Nephron progenitor cell (in vitro differentiated cells): ENCODE results near the gene NR3C1.
"Not testable (repeated sequence)": the region's sequence is repeated elsewhere in the genome, so short reads cannot be mapped to it uniquely, and the experiment has no call there.

Experiments used
- DNase-seq: peaks from one replicate; pipeline ENCODE4 v3.0.0; 2021
- H3K27ac Mint-ChIP-seq: 2 replicates; pipeline ENCODE4 v1.8.0; 2021; ENCODE audit warnings: mild to moderate bottlenecking, moderate library complexity, mixed read lengths
- H3K27me3 Mint-ChIP-seq: 2 replicates; pipeline ENCODE4 v1.8.0; 2021; ENCODE audit warnings: mild to moderate bottlenecking, low read depth, mixed read lengths; ENCODE audit not compliant: poor library complexity
- H3K36me3 Mint-ChIP-seq: 2 replicates; pipeline ENCODE4 v1.8.0; 2021; ENCODE audit warnings: low read depth, mixed read lengths
- H3K4me1 Mint-ChIP-seq: 2 replicates; pipeline ENCODE4 v1.8.0; 2021; ENCODE audit warnings: mixed read lengths
- H3K4me3 Mint-ChIP-seq: 2 replicates; pipeline ENCODE4 v1.8.0; 2021; ENCODE audit warnings: mild to moderate bottlenecking, moderate library complexity, mixed read lengths
- H3K9me3 Mint-ChIP-seq: 2 replicates; pipeline ENCODE4 v1.8.0; 2021; ENCODE audit warnings: mild to moderate bottlenecking, moderate library complexity, mixed read lengths
- TF ChIP-seq, protein P1 (sequence below): fragments of 200-600 bp; sonication (generic); IDR thresholded peaks from 2 replicates; pipeline ENCODE4 v1.5.0; 2021; ENCODE audit warnings: antibody characterized with exemption

The NR3C1 gene

DNA sequence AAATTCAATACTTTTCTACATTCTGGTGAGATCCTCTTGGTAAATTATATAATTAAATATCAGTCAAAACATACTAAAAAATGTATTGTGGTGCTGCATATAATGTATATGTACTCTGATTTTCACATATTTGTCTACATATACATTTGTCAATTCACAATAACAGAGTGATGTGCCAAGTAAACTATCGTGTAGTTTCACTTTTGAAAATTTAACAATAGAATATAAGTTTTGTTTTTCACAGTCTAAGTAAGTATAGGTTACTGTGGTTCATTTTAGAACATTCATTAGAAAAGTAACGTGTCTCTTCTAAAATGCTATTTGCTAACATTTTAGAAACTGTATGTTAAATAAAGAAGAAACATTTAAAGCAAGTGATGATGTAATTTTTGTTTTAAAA is 73.6 kb downstream of the NR3C1 start:
- no peaks in the 10 kb centered on the region for H3K4me1 Mint-ChIP-seq
- peaks cover 5% of the 10 kb centered on the region for H3K36me3 Mint-ChIP-seq

DNA sequence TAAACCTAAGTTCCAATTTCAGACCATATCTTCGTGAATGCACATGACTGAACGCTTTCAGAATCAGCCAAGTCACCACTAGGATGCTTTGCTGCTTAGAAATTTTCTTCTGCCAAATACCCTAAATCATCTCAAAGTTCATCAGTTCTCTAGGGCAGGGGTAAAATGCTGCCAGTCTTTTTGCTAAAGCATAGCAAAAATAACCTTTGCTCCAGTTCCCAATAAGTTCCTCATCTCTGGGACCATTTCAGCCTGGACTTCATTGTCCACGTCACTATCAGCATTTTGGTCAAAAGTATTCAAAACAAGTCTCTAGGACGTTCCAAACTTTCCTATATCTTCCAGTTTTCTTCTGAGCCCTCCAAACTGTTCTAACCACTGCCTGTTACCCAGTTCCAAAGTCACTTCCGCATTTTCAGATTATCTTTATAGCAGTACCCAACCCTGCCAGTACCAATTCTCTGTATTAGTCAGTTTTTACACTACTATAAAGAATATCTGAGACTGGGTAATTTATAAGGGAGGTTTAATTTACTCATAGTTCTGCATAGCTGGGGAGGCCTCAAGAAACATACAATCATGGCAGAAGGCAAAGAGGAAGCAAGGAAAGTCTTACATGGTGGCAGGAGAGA is 74.8 kb downstream of the NR3C1 start:
- Mint-ChIP-seq H3K4me3 (no peak overlapping the region), H3K4me1 (no peaks in the 10 kb centered on the region), H3K27ac (no peak overlapping the region), H3K9me3 (peaks cover 24% of the 10 kb centered on the region), H3K36me3 (peaks cover 5% of the 10 kb centered on the region), H3K27me3 (no peaks in the 10 kb centered on the region)
- no peak for DNase-seq
- TF ChIP-seq, protein P1, sequence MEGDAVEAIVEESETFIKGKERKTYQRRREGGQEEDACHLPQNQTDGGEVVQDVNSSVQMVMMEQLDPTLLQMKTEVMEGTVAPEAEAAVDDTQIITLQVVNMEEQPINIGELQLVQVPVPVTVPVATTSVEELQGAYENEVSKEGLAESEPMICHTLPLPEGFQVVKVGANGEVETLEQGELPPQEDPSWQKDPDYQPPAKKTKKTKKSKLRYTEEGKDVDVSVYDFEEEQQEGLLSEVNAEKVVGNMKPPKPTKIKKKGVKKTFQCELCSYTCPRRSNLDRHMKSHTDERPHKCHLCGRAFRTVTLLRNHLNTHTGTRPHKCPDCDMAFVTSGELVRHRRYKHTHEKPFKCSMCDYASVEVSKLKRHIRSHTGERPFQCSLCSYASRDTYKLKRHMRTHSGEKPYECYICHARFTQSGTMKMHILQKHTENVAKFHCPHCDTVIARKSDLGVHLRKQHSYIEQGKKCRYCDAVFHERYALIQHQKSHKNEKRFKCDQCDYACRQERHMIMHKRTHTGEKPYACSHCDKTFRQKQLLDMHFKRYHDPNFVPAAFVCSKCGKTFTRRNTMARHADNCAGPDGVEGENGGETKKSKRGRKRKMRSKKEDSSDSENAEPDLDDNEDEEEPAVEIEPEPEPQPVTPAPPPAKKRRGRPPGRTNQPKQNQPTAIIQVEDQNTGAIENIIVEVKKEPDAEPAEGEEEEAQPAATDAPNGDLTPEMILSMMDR = no peak

More for the DNA sequence above, 73.6 kb downstream of the NR3C1 start:
- no peak for DNase-seq
- H3K27me3 Mint-ChIP-seq = no peaks in the 10 kb centered on the region
- H3K9me3 Mint-ChIP-seq = peaks cover 24% of the 10 kb centered on the region
- H3K27ac Mint-ChIP-seq = no peak overlapping the region
- H3K4me3 Mint-ChIP-seq = no peak overlapping the region
- TF ChIP-seq, protein P1 = no peak

DNA sequence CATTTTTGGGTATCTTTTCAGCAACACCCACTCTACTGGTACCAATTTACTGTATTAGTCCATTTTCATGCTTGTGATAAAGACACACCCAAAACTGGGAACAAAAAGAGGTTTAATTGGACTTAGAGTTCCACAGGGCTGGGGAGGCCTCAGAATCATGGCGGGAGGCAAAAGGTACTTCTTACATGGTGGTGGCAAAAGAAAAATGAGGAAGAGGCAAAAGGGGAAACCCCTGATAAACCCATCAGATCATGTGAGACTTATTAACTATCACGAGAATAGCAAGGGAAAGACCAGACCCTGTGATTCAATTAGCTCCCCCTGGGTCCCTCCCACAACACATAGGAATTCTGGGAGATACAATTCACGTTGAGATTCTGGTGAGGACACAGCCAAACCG is 78.4 kb downstream of the NR3C1 start:
- not testable (repeated sequence) for H3K27me3 Mint-ChIP-seq, DNase-seq, H3K27ac Mint-ChIP-seq, H3K4me3 Mint-ChIP-seq, H3K36me3 Mint-ChIP-seq, H3K4me1 Mint-ChIP-seq
- H3K9me3 Mint-ChIP-seq = peaks cover 28% of the 10 kb centered on the region

DNA sequence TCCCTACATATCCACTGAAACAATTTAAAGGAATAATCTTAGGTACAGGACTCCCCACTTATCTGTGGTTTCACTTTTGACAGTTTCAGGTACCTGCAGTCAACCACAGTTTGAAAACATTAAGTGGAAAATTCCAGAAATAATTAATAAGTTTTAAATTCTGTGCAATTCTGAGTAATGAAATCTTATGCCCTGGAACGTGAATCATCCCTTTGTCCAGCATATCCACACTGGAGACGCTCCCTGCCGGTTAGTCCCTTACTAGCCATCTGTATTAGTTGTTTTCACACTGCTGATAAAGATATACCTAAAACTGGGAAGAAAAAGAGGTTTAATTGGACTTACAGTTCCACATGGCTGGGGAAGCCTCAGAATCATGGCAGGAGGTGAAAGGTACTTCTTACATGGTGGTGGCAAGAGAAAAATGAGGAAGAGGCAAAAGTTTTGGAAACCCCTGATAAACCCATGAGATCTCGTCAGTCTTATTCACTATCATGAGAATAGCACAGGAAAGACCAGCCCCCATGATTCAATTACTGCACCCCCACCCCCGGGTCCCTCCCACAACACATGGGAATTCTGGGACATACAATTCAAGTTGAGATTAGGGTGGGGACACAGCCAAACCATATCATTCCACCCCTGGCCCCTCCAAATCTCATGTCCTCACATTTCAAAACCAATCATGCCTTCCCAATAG is 80.4 kb downstream of the NR3C1 start:
- peaks cover 18% of the 10 kb centered on the region for H3K9me3 Mint-ChIP-seq
- H3K4me3 Mint-ChIP-seq, H3K4me1 Mint-ChIP-seq, DNase-seq, H3K27me3 Mint-ChIP-seq, H3K27ac Mint-ChIP-seq, H3K36me3 Mint-ChIP-seq: not testable (repeated sequence)

DNA sequence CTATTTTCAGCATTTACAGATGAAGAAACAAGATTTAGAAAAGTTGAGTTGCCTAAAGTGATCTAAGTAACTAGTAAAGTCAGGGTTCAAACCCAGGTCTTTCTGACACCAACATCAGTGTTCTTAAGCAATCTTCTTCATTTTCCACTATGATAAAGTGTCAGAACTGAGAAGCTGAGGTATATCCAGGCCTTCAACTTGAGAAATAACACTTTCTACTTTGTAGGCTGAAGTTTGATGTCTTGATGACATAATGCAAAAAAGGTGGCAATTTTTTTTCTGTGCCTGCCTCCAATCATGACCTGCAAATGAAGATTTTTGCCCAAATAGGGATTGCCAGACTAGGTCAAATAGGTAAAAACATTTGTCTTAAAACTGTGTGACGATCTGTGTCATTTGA is 81.3 kb downstream of the NR3C1 start:
- DNase-seq = no peak
- no peaks in the 10 kb centered on the region for H3K27me3 Mint-ChIP-seq
- no peaks in the 10 kb centered on the region for H3K4me1 Mint-ChIP-seq
- no peaks in the 10 kb centered on the region for H3K36me3 Mint-ChIP-seq
- H3K4me3 Mint-ChIP-seq = no peak overlapping the region
- H3K9me3 Mint-ChIP-seq = peaks cover 9% of the 10 kb centered on the region
- H3K27ac Mint-ChIP-seq = no peak overlapping the region
- TF ChIP-seq, protein P1 = no peak

DNA sequence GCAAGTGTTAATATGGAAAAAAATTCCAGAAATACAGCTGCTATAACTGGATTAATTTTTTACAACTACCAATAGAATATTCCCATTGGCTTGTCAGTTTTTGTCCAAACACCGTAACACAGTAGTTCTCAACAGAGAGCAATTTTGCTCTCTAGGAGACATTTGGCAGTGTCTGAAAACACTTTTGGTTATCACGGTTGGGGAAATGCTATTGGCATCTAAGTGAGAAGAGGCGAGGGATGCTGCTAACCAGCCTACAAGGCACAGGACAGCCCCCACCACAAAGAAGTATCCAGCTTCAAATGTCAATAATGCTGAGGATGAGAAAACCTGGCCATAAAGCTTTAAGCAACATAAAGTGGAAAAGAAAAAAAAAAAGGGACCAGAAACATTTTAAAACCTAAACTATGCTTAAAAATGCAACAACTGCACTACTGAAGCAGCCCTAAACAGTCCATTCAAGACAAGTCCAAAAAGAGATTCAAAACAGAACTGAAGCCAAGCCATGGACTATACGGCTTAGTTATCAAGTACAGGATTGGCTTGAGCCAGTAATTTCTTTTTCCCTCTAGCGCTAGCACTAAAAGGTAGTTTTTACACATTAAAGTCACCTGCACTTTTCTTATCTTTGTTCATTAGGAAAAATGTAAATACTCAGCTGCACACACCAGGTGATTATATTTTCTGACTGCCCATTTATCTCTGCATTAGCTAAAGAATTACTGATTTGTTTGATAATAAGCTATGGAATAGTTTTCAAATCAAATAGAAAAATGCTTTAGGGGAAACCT is 83.9 kb downstream of the NR3C1 start:
- DNase-seq = no peak
- TF ChIP-seq, protein P1 = no peak
- Mint-ChIP-seq H3K36me3 (no peaks in the 10 kb centered on the region), H3K27ac (no peak overlapping the region), H3K4me3 (no peak overlapping the region), H3K27me3 (no peaks in the 10 kb centered on the region), H3K4me1 (no peaks in the 10 kb centered on the region), H3K9me3 (peaks cover 4% of the 10 kb centered on the region)
